Body of pancreas (tissue), 4 donors: ENCODE data around the gene SLC39A13.

ENCODE experiments used
- POLR2A ChIP-seq, 3 donors: fragments of 450-650 bp; IDR thresholded peaks; one replicate each; pipeline ENCODE4 v1.6.1; 2016; ENCODE audit warnings: antibody characterized with exemption in 3 of 3, mild to moderate bottlenecking in 2 of 3
- TF ChIP-seq, protein P1 (sequence below), 7 experiments: fragments of 450-650 bp in 4 of 7; fragments of 200-600 bp in 3 of 7; sonication (generic) in 3 of 7; IDR thresholded peaks; one replicate each; pipeline ENCODE4 v1.5.1; 2016 to 2019; ENCODE audit warnings: antibody characterized with exemption in 7 of 7

DNA sequence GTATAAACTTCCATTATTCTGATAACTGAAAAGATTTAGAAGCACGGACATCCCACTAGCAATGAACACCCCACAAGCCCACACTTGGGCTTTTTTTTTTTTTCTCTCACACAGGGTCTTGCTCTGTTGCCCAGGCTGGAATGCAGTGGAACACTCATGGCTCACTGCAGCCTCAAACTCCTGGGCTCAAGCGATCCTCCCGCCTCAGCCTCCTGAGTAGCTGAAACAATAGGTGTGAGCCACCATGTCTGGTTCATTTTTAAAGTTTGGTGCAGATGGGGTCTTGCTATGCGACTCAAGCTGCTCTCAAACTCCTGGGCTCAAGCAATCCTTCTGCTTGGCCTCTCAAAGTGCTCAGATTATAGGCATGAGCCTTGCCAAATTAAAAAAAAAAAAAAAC is 37.5 kb downstream of the SLC39A13 start:
- TF ChIP-seq, protein P1, sequence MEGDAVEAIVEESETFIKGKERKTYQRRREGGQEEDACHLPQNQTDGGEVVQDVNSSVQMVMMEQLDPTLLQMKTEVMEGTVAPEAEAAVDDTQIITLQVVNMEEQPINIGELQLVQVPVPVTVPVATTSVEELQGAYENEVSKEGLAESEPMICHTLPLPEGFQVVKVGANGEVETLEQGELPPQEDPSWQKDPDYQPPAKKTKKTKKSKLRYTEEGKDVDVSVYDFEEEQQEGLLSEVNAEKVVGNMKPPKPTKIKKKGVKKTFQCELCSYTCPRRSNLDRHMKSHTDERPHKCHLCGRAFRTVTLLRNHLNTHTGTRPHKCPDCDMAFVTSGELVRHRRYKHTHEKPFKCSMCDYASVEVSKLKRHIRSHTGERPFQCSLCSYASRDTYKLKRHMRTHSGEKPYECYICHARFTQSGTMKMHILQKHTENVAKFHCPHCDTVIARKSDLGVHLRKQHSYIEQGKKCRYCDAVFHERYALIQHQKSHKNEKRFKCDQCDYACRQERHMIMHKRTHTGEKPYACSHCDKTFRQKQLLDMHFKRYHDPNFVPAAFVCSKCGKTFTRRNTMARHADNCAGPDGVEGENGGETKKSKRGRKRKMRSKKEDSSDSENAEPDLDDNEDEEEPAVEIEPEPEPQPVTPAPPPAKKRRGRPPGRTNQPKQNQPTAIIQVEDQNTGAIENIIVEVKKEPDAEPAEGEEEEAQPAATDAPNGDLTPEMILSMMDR (IDR thresholded peaks at IDR 0.05), result no peak
- no peak for TF ChIP-seq POLR2A (IDR thresholded peaks at IDR 0.05)
